Liver (tissue), 3 donors: ENCODE results near the gene TRMT5.

ENCODE experiments used
- ATF3 ChIP-seq: IDR thresholded peaks from 2 replicates; pipeline ENCODE4 v1.6.1; 2016; ENCODE audit warnings: antibody characterized with exemption
- CTCF ChIP-seq: fragments of 150-350 bp; IDR thresholded peaks from 2 replicates; pipeline ENCODE4 v1.5.1; 2017; ENCODE audit warnings: improper control_type of control experiment, low read depth, low read length; ENCODE audit not compliant: missing input control
- FOXA1 ChIP-seq: IDR thresholded peaks from 2 replicates; pipeline ENCODE4 v1.6.1; 2016; ENCODE audit warnings: antibody characterized with exemption
- GABPA ChIP-seq, 2 donors: IDR thresholded peaks in 1 of 2; conservative IDR thresholded peaks in 1 of 2; 2 replicates each; pipeline ENCODE4 v1.6.1; 2016; ENCODE audit warnings: antibody characterized with exemption in 2 of 2, mild to moderate bottlenecking in 1 of 2, moderate library complexity in 1 of 2
- HNF4G ChIP-seq: IDR thresholded peaks from 2 replicates; pipeline ENCODE4 v1.6.1; 2016; ENCODE audit warnings: antibody characterized with exemption
- JUND ChIP-seq, 2 donors: IDR thresholded peaks; 2 replicates each; pipeline ENCODE4 v1.6.1; 2016; ENCODE audit warnings: antibody characterized with exemption in 2 of 2
- MAX ChIP-seq: IDR thresholded peaks from 2 replicates; pipeline ENCODE4 v1.6.1; 2016; ENCODE audit warnings: antibody characterized with exemption
- RAD21 ChIP-seq, 2 donors: IDR thresholded peaks; 2 replicates each; pipeline ENCODE4 v1.6.1; 2016; ENCODE audit warnings: antibody characterized with exemption in 2 of 2, mild to moderate bottlenecking in 2 of 2
- REST ChIP-seq: IDR thresholded peaks from 2 replicates; pipeline ENCODE4 v1.6.1; 2016; ENCODE audit warnings: antibody characterized with exemption, mild to moderate bottlenecking
- RXRA ChIP-seq, 2 donors: IDR thresholded peaks; 2 replicates each; pipeline ENCODE4 v1.6.1; 2017 to 2018; ENCODE audit warnings: antibody characterized with exemption in 2 of 2, mild to moderate bottlenecking in 1 of 2
- SP1 ChIP-seq: IDR thresholded peaks from 2 replicates; pipeline ENCODE4 v1.6.1; 2018; ENCODE audit warnings: antibody characterized with exemption, mild to moderate bottlenecking
- TAF1 ChIP-seq: conservative IDR thresholded peaks from 2 replicates; pipeline ENCODE4 v1.6.1; 2016; ENCODE audit warnings: antibody characterized with exemption, mild to moderate bottlenecking
- YY1 ChIP-seq: IDR thresholded peaks from 2 replicates; pipeline ENCODE4 v1.6.1; 2016; ENCODE audit warnings: antibody characterized with exemption, mild to moderate bottlenecking
- ZBTB33 ChIP-seq: IDR thresholded peaks from 2 replicates; pipeline ENCODE4 v1.6.1; 2016; ENCODE audit warnings: antibody characterized with exemption
- donor health status: healthy.
- donor health status: healthy.

GRCh38 chr14:60963761-60964160 is 17.1 kb downstream of the TRMT5 start:
- no peak for TF ChIP-seq RAD21 (IDR thresholded peaks at IDR 0.05)
- TF ChIP-seq ZBTB33: no peak
- TF ChIP-seq CTCF: no peak
- TF ChIP-seq TAF1: no peak
- no peak for TF ChIP-seq FOXA1
- TF ChIP-seq RXRA (IDR thresholded peaks at IDR 0.05): no peak
- TF ChIP-seq GABPA (IDR thresholded peaks at IDR 0.05 in 1 of 2, conservative IDR thresholded peaks at IDR 0.05 in 1 of 2): no peak
- no peak for TF ChIP-seq JUND (IDR thresholded peaks at IDR 0.05)
- no peak for TF ChIP-seq REST
- no peak for TF ChIP-seq YY1
- TF ChIP-seq SP1: no peak
- TF ChIP-seq ATF3: no peak
- TF ChIP-seq HNF4G: no peak
- no peak for TF ChIP-seq MAX
